A673 (cell line): ENCODE measurements around the gene OR51A4.

Experiments used
- EZH2 ChIP-seq: fragments of 200-600 bp; sonication (generic); IDR thresholded peaks from 2 replicates; pipeline ENCODE4 v1.6.1; 2017; ENCODE audit warnings: borderline replicate concordance, low read depth, mild to moderate bottlenecking, mixed read lengths, antibody characterized with exemption, low read length; ENCODE audit not compliant: poor library complexity, severe bottlenecking
- TF ChIP-seq, protein P1 (sequence below): fragments of 300-800, 200-600 bp; sonication (generic); conservative IDR thresholded peaks from 2 replicates; pipeline ENCODE4 v1.5.1; 2017; ENCODE audit warnings: low read depth, mild to moderate bottlenecking, antibody characterized with exemption, low read length, moderate library complexity, mixed read lengths

DNA sequence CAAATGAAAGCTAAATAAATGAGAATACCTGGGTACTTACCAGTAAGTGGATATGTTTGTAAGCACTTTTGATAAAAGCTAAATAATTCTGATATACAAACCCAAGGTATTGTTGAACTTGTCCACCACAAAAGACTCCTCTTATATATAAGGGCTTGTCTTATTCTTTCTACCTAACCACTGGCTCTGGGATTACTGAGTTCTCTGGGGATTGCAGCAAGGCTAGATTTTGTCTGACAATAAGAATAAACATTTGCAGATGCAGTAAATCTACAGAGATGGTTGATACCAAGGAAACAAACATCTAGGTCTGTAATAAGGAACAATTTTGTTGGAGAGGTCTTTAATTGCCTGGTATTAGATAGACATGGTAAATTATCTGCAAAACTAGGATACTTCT, at the start of gene OR51A4:
- TF ChIP-seq, protein P1, sequence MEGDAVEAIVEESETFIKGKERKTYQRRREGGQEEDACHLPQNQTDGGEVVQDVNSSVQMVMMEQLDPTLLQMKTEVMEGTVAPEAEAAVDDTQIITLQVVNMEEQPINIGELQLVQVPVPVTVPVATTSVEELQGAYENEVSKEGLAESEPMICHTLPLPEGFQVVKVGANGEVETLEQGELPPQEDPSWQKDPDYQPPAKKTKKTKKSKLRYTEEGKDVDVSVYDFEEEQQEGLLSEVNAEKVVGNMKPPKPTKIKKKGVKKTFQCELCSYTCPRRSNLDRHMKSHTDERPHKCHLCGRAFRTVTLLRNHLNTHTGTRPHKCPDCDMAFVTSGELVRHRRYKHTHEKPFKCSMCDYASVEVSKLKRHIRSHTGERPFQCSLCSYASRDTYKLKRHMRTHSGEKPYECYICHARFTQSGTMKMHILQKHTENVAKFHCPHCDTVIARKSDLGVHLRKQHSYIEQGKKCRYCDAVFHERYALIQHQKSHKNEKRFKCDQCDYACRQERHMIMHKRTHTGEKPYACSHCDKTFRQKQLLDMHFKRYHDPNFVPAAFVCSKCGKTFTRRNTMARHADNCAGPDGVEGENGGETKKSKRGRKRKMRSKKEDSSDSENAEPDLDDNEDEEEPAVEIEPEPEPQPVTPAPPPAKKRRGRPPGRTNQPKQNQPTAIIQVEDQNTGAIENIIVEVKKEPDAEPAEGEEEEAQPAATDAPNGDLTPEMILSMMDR = no peak
- TF ChIP-seq EZH2 = no peak
